Measurements from ENCODE around the gene ELOVL1.

GRCh38 chr1:43387976-43388599 is 20.3 kb upstream of the ELOVL1 start:
- TF ChIP-seq CTCF (IDR thresholded peaks at IDR 0.05; ENCODE audit: insufficient read depth, low read length, poor library complexity, severe bottlenecking) (no peak), EZH2phosphoT487 (conservative IDR thresholded peaks at IDR 0.05; ENCODE audit: low read length) (no peak)
